H1 (cell line): ENCODE measurements around the gene EXOC6. TPM values are rescaled to one million over a fixed set of nuclear protein-coding genes. Genes with fewer than 3 reads are reported as not detected.

Experiments
- BACH1 ChIP-seq: IDR thresholded peaks from 2 replicates; pipeline ENCODE4 v1.6.1; 2012; ENCODE audit warnings: low read length, improper control_type of control experiment
- RAD21 ChIP-seq, 2 experiments: IDR thresholded peaks in 1 of 2; conservative IDR thresholded peaks in 1 of 2; 2 replicates each; pipeline ENCODE4 v1.6.1; 2011; ENCODE audit warnings: low read depth in 2 of 2, low read length in 2 of 2, improper control_type of control experiment in 1 of 2, inconsistent platforms in 1 of 2, mild to moderate bottlenecking in 1 of 2, moderate library complexity in 1 of 2
- RNF2 ChIP-seq: fragments of 200-900, 300-1000 bp; sonication (generic); IDR thresholded peaks from 2 replicates; pipeline ENCODE4 v1.7.1; 2016; ENCODE audit warnings: borderline replicate concordance, low read depth, mild to moderate bottlenecking, antibody characterized with exemption, low read length; ENCODE audit not compliant: poor library complexity, severe bottlenecking; ENCODE audit errors: missing control alignments
- RXRA ChIP-seq: IDR thresholded peaks from 2 replicates; pipeline ENCODE4 v1.6.1; 2011; ENCODE audit warnings: low read depth, mild to moderate bottlenecking, low read length, moderate library complexity; ENCODE audit not compliant: insufficient read depth
- SUZ12 ChIP-seq: fragments of 200-600 bp; sonication (generic); IDR thresholded peaks from 2 replicates; pipeline ENCODE4 v1.6.1; 2012; ENCODE audit warnings: mild to moderate bottlenecking, inconsistent platforms, low read length, moderate library complexity, mixed read lengths
- TAF1 ChIP-seq: IDR thresholded peaks from 2 replicates; pipeline ENCODE4 v1.6.1; 2011; ENCODE audit warnings: mild to moderate bottlenecking, low read depth, low read length
- polyA plus RNA-seq, 7 experiments: library from polyadenylated mRNA; depleted of rRNA in 3 of 7; stranded (reverse) in 5 of 7; unstranded in 2 of 7; fragments of >200 nt in 5 of 7; fragments of 200-250 nt in 2 of 7; gene quantifications; 1 replicate in 5 of 7; 2 replicates in 1 of 7; 4 replicates in 1 of 7; pipeline versions ENCODE4 v1.2.1 to v1.2.3, GENCODE V29; 2011 to 2013; ENCODE audit warnings: missing spikeins in 2 of 7, mixed read lengths in 2 of 7
- total RNA-seq: library from RNA; stranded (reverse); fragmentation: NEBNext Ultra II Directional; extraction: Animal tissue kit (Norgen Biotek cat#: 25700); gene quantifications from 2 replicates; pipeline ENCODE4 v1.2.1, GENCODE V29; 2021

The EXOC6 gene
- total and polyA plus RNA-seq, 2 of the 8 experiments (the other 6 are each of a cell fraction or from before 2014, with no cell fraction given) = 1.7 to 4.5 TPM

GRCh38 chr10:92918603-92919002 lies 70.3 kb downstream of the EXOC6 start (continued):
- TF ChIP-seq TAF1 (no peak), SUZ12 (no peak), BACH1 (no peak), RNF2 (no peak), RAD21 (IDR thresholded peaks at IDR 0.05 in 1 of 2, conservative IDR thresholded peaks at IDR 0.05 in 1 of 2; ENCODE audit: low read depth in 2 of 2, low read length in 2 of 2) (no peak), RXRA (no peak)
